HepG2 (cell line): Measurements from ENCODE around the gene DAB1. TPM values are rescaled to one million over a fixed set of nuclear protein-coding genes. Genes with fewer than 3 reads are reported as not detected.

ENCODE experiments used
- ATAC-seq: fragments of 200-7000 bp; cut with Tn5 transposase; 3 replicates; pipeline ENCODE4 v1.9.1; 2020; ENCODE audit warnings: mild to moderate bottlenecking, moderate library complexity
- BruUV-seq: library from RNA; stranded (reverse); fragments of 400-500 nt; replicated peaks from 2 replicates; lab custom pipeline; 2021; lab: Mats Ljungman, UMichigan
- CTCF ChIA-PET: fragments of 300-600 bp; formaldehyde crosslinking; extraction: SDS; loops from one replicate; lab custom pipeline; 2021; ENCODE audit warnings: low total read pairs, inconsistent platforms, low intra/inter-chr PET ratio; lab: Yijun Ruan, JAX
- POLR2A ChIA-PET: fragments of 350-600 bp; sonication (Branson Sonifier 250); formaldehyde crosslinking; loops from one replicate; lab custom pipeline; 2020; ENCODE audit warnings: antibody characterized with exemption, inconsistent platforms; lab: Yijun Ruan, JAX
- DNase-seq: peaks from one replicate; pipeline ENCODE4 v3.0.0-alpha.2; 2015; ENCODE audit warnings: low spot score
- FAIRE-seq: peaks from 3 replicates; lab custom pipeline; 2011; peaks lifted over from hg19 to GRCh38; lab: Jason Lieb, UNC
- H2AFZ ChIP-seq: one replicate; pipeline ENCODE4 v1.6.1; 2011; ENCODE audit warnings: low read length, inconsistent platforms
- H3K27ac ChIP-seq: fragments of 300-600 bp; 3 replicates; pipeline ENCODE4 v1.8.0; 2011; ENCODE audit warnings: mixed run types, mild to moderate bottlenecking, mixed read lengths, low read length, inconsistent platforms; ENCODE audit not compliant: insufficient read depth; ENCODE audit errors: extremely low read length
- H3K27me3 ChIP-seq, 2 experiments: fragments of 200-600 bp in 1 of 2; 2 replicates in 1 of 2; 3 replicates in 1 of 2; pipeline versions ENCODE4 v1.6.0 to v1.8.0; 2011; ENCODE audit warnings: low read length in 2 of 2, mild to moderate bottlenecking in 2 of 2, moderate library complexity in 2 of 2, inconsistent platforms in 1 of 2; ENCODE audit not compliant: insufficient read depth in 2 of 2, control insufficient read depth in 1 of 2
- H3K36me3 ChIP-seq, 2 experiments: fragments of 200-600 bp in 1 of 2; replicated peaks in 1 of 2; 2 replicates in 1 of 2; 3 replicates in 1 of 2; pipeline versions ENCODE4 v1.5.1 to v1.8.0; 2011; ENCODE audit warnings: low read length in 2 of 2, inconsistent platforms in 1 of 2; ENCODE audit not compliant: insufficient read depth in 2 of 2, control insufficient read depth in 1 of 2
- H3K4me1 ChIP-seq: 2 replicates; pipeline ENCODE4 v1.5.1; 2012; ENCODE audit warnings: low read length, inconsistent platforms; ENCODE audit not compliant: insufficient read depth
- H3K4me2 ChIP-seq: 2 replicates; pipeline ENCODE4 v1.6.0; 2011; ENCODE audit warnings: low read depth, low read length, inconsistent platforms
- H3K4me3 ChIP-seq, 3 experiments: fragments of 200-600 bp in 1 of 3; sonication (generic), shearing (Covaris generic) in 1 of 3; replicated peaks in 1 of 3; 2 replicates each; pipeline ENCODE4 v1.5.1; 2011 to 2016; ENCODE audit warnings: low read length in 3 of 3, inconsistent platforms in 2 of 3, low read depth in 2 of 3, mild to moderate bottlenecking in 2 of 3, control low read depth in 1 of 3, mixed read lengths in 1 of 3; ENCODE audit not compliant: insufficient read depth in 1 of 3
- H3K79me2 ChIP-seq: one replicate; pipeline ENCODE4 v1.6.1; 2011; ENCODE audit warnings: low read length, inconsistent platforms; ENCODE audit not compliant: insufficient read depth
- H3K9ac ChIP-seq: 2 replicates; pipeline ENCODE4 v1.6.0; 2011; ENCODE audit warnings: mild to moderate bottlenecking, low read depth, low read length, inconsistent platforms; ENCODE audit not compliant: insufficient read depth
- H3K9me3 ChIP-seq: 2 replicates; pipeline ENCODE4 v1.5.1; 2012; ENCODE audit warnings: mild to moderate bottlenecking, low read length
- H4K20me1 ChIP-seq: 2 replicates; pipeline ENCODE4 v1.6.0; 2011; ENCODE audit warnings: inconsistent platforms, mild to moderate bottlenecking, low read length, moderate library complexity; ENCODE audit not compliant: insufficient read depth
- CEBPB ChIP-seq: IDR thresholded peaks from 2 replicates; pipeline ENCODE4 v1.6.1; 2011; ENCODE audit warnings: low read depth, low read length, improper control_type of control experiment, borderline replicate concordance
- HIVEP1 ChIP-seq: sonication (generic); formaldehyde crosslinking; IDR thresholded peaks from 2 replicates; pipeline ENCODE4 v1.4.0; 2020; ENCODE audit warnings: mild to moderate bottlenecking, missing genetic modification reagents
- IRF2 ChIP-seq: IDR thresholded peaks from 2 replicates; pipeline ENCODE4 v1.6.1; 2018; ENCODE audit warnings: missing genetic modification reagents, missing compliant biosample characterization
- KAT2B ChIP-seq: fragments of 150-350 bp; IDR thresholded peaks from 2 replicates; pipeline ENCODE4 v1.6.1; 2014; ENCODE audit warnings: low read depth, low read length, borderline replicate concordance
- KDM5B ChIP-seq: sonication (generic); formaldehyde crosslinking; IDR thresholded peaks from 2 replicates; pipeline ENCODE4 v1.4.0; 2020; ENCODE audit warnings: missing genetic modification reagents, mild to moderate bottlenecking, borderline replicate concordance
- NR3C1 ChIP-seq: sonication (generic); formaldehyde crosslinking; IDR thresholded peaks from 2 replicates; pipeline ENCODE4 v1.4.0; 2020; ENCODE audit warnings: missing genetic modification reagents
- SIX4 ChIP-seq: sonication (generic); formaldehyde crosslinking; IDR thresholded peaks from 2 replicates; pipeline ENCODE4 v1.4.0; 2020; ENCODE audit warnings: missing genetic modification reagents
- SOX6 ChIP-seq, 2 experiments: fragments of 450-650 bp in 1 of 2; sonication (generic) in 1 of 2; formaldehyde crosslinking in 1 of 2; IDR thresholded peaks; 2 replicates each; pipeline versions ENCODE4 v1.4.0 to v1.6.1; 2017 to 2020; ENCODE audit warnings: antibody characterized with exemption in 1 of 2, mild to moderate bottlenecking in 1 of 2, missing genetic modification reagents in 1 of 2
- YY1 ChIP-seq: IDR thresholded peaks from 2 replicates; pipeline ENCODE4 v1.6.1; 2011; ENCODE audit warnings: low read length, low read depth, moderate library complexity, mild to moderate bottlenecking; ENCODE audit not compliant: insufficient read depth, insufficient replicate concordance
- ZFX ChIP-seq: sonication (generic); formaldehyde crosslinking; IDR thresholded peaks from 2 replicates; pipeline ENCODE4 v1.4.0; 2020; ENCODE audit warnings: mild to moderate bottlenecking, low read depth, missing genetic modification reagents, moderate library complexity
- ZMYM2 ChIP-seq: sonication (generic); formaldehyde crosslinking; IDR thresholded peaks from 2 replicates; pipeline ENCODE4 v1.8.0; 2022; ENCODE audit warnings: mild to moderate bottlenecking, missing genetic modification reagents
- ZNF138 ChIP-seq: sonication (generic); formaldehyde crosslinking; IDR thresholded peaks from 2 replicates; pipeline ENCODE4 v1.5.0; 2020; ENCODE audit warnings: mild to moderate bottlenecking, low read depth, missing genetic modification reagents
- ZNF234 ChIP-seq: sonication (generic); formaldehyde crosslinking; conservative IDR thresholded peaks from 2 replicates; pipeline ENCODE4 v1.5.1; 2020; ENCODE audit warnings: mild to moderate bottlenecking, missing genetic modification reagents
- WGBS: methylation state at CpG from one replicate; pipeline ENCODE4 v1.1.6; 2017; ENCODE audit warnings: low lambda C conversion rate; 5-methylcytosine and 5-hydroxymethylcytosine counted together
- in situ Hi-C: cut with HindIII; loops from 2 replicates; pipeline ENCODE4 v1.10.0; 2017; ENCODE audit warnings: low pct_unique_long_range_greater_than_20kb; ENCODE audit not compliant: extremely low pct_ligation_motif_present
- intact Hi-C: fragments of 100-400 bp; cut with micrococcal nuclease; formaldehyde crosslinking; loops from one replicate; pipeline ENCODE4 v1.10.0; 2022; ENCODE audit not compliant: unreplicated experiment
- polyA plus RNA-seq, 8 experiments: library from polyadenylated mRNA; depleted of rRNA in 3 of 8; stranded (reverse) in 7 of 8; unstranded in 1 of 8; fragments of >200 nt; fragmentation: Illumina TruSeq in 4 of 8; extraction: Trizol in 4 of 8; gene quantifications; 2 replicates each; pipeline versions ENCODE4 v1.2.1 to v1.2.3, GENCODE V29; 2011 to 2016; ENCODE audit warnings: low read depth in 4 of 8, missing spikeins in 1 of 8, mixed read lengths in 1 of 8; ENCODE audit not compliant: insufficient read depth in 1 of 8
- total RNA-seq, 5 experiments: library from RNA; depleted of rRNA; stranded (reverse); fragments of >200 nt; fragmentation: Illumina TruSeq; extraction: Trizol; gene quantifications; 2 replicates each; pipeline ENCODE4 v1.2.3, GENCODE V29; 2016; ENCODE audit warnings: low read depth in 1 of 5
- TF ChIP-seq, protein P1 (sequence below): sonication (generic); formaldehyde crosslinking; IDR thresholded peaks from 2 replicates; pipeline ENCODE4 v1.4.0; 2020; ENCODE audit warnings: mild to moderate bottlenecking, missing genetic modification reagents
- TF ChIP-seq, protein P2 (sequence below), 2 experiments: fragments of 450-650 bp in 1 of 2; sonication (generic) in 1 of 2; formaldehyde crosslinking; IDR thresholded peaks; 2 replicates each; pipeline versions ENCODE4 v1.5.0 to v1.8.0; 2020 to 2022; ENCODE audit warnings: mild to moderate bottlenecking in 1 of 2, missing genetic modification reagents in 1 of 2
- TF ChIP-seq, protein P3 (sequence below): sonication (generic); formaldehyde crosslinking; conservative IDR thresholded peaks from 2 replicates; pipeline ENCODE4 v1.4.0; 2020; ENCODE audit warnings: mild to moderate bottlenecking, missing genetic modification reagents, moderate library complexity
- TF ChIP-seq, protein P4 (sequence below): sonication (generic); formaldehyde crosslinking; conservative IDR thresholded peaks from 2 replicates; pipeline ENCODE4 v1.4.0; 2020; ENCODE audit warnings: missing genetic modification reagents

Gene DAB1
- total and polyA plus RNA-seq, 2 of the 13 experiments (the other 11 are each of a cell fraction or from before 2014, with no cell fraction given) = 0.04 to 0.13 TPM

DNA sequence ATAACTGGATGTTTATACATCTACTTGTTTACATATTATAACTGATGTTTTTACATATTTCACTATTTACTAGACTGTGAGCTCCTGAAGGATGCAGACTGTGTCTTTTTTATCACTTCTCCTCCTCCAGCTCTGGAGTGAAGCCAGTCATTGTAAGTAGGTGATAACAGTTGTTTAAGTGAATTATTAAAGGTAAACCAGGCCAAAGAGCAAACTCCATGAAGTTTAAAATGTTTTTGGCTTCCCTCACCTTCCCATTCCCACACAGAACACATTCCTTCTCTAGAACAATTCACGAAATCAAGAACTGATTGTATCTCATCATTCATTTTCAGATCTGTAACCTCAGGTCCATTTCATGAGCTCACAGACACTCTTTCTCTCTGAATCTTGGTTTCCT is 98.3 kb downstream of the DAB1 start:
- CTCF ChIA-PET = no interaction called here
- Histone ChIP-seq H3K9me3 (no peaks in the 10 kb centered on the region), H2AFZ (no peak overlapping the region), H3K4me2 (peak overlapping the region; percentile 35; the same call in 1 of the 2 replicates), H3K4me3 (no peak overlapping the region), H3K9ac (no peak overlapping the region), H3K27ac (no peak overlapping the region), H3K27me3 (no peaks in the 10 kb centered on the region), H3K79me2 (no peaks in the 10 kb centered on the region), H3K4me1 (peaks cover 19% of the 10 kb centered on the region), H4K20me1 (no peaks in the 10 kb centered on the region), H3K36me3 (no peaks in the 10 kb centered on the region)
- TF ChIP-seq HIVEP1 (CRISPR knock-in tag) (no peak), ZMYM2 (CRISPR knock-in tag) (no peak), IRF2 (CRISPR knock-in tag) (no peak), KAT2B (no peak), KDM5B (no peak), YY1 (no peak), ZNF138 (CRISPR knock-in tag) (no peak), CEBPB (no peak), SIX4 (CRISPR knock-in tag) (no peak), SOX6 (IDR thresholded peaks at IDR 0.05) (no peak), SOX6 (CRISPR knock-in tag; IDR thresholded peaks at IDR 0.05) (0 out of 2 replicates have a peak, but pooled peaks have one; percentile 0), NR3C1 (CRISPR knock-in tag) (no peak), ZNF234 (CRISPR knock-in tag) (no peak), ZFX (CRISPR knock-in tag) (no peak)
- TF ChIP-seq, protein P1, sequence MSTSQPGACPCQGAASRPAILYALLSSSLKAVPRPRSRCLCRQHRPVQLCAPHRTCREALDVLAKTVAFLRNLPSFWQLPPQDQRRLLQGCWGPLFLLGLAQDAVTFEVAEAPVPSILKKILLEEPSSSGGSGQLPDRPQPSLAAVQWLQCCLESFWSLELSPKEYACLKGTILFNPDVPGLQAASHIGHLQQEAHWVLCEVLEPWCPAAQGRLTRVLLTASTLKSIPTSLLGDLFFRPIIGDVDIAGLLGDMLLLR = no peak
- TF ChIP-seq, protein P2, sequence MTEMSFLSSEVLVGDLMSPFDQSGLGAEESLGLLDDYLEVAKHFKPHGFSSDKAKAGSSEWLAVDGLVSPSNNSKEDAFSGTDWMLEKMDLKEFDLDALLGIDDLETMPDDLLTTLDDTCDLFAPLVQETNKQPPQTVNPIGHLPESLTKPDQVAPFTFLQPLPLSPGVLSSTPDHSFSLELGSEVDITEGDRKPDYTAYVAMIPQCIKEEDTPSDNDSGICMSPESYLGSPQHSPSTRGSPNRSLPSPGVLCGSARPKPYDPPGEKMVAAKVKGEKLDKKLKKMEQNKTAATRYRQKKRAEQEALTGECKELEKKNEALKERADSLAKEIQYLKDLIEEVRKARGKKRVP (CRISPR knock-in tag; IDR thresholded peaks at IDR 0.05) = no peak
- TF ChIP-seq, protein P3, sequence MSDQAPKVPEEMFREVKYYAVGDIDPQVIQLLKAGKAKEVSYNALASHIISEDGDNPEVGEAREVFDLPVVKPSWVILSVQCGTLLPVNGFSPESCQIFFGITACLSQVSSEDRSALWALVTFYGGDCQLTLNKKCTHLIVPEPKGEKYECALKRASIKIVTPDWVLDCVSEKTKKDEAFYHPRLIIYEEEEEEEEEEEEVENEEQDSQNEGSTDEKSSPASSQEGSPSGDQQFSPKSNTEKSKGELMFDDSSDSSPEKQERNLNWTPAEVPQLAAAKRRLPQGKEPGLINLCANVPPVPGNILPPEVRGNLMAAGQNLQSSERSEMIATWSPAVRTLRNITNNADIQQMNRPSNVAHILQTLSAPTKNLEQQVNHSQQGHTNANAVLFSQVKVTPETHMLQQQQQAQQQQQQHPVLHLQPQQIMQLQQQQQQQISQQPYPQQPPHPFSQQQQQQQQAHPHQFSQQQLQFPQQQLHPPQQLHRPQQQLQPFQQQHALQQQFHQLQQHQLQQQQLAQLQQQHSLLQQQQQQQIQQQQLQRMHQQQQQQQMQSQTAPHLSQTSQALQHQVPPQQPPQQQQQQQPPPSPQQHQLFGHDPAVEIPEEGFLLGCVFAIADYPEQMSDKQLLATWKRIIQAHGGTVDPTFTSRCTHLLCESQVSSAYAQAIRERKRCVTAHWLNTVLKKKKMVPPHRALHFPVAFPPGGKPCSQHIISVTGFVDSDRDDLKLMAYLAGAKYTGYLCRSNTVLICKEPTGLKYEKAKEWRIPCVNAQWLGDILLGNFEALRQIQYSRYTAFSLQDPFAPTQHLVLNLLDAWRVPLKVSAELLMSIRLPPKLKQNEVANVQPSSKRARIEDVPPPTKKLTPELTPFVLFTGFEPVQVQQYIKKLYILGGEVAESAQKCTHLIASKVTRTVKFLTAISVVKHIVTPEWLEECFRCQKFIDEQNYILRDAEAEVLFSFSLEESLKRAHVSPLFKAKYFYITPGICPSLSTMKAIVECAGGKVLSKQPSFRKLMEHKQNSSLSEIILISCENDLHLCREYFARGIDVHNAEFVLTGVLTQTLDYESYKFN (CRISPR knock-in tag) = 0 out of 2 replicates have a peak, but pooled peaks have one; percentile 0
- TF ChIP-seq, protein P4, sequence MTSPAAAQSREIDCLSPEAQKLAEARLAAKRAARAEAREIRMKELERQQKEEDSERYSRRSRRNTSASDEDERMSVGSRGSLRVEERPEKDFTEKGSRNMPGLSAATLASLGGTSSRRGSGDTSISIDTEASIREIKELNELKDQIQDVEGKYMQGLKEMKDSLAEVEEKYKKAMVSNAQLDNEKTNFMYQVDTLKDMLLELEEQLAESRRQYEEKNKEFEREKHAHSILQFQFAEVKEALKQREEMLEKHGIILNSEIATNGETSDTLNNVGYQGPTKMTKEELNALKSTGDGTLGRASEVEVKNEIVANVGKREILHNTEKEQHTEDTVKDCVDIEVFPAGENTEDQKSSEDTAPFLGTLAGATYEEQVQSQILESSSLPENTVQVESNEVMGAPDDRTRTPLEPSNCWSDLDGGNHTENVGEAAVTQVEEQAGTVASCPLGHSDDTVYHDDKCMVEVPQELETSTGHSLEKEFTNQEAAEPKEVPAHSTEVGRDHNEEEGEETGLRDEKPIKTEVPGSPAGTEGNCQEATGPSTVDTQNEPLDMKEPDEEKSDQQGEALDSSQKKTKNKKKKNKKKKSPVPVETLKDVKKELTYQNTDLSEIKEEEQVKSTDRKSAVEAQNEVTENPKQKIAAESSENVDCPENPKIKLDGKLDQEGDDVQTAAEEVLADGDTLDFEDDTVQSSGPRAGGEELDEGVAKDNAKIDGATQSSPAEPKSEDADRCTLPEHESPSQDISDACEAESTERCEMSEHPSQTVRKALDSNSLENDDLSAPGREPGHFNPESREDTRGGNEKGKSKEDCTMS (CRISPR knock-in tag) = no peak
- DNase-seq = no peak
- POLR2A ChIA-PET = no interaction called here
- no peak for ATAC-seq
- intact Hi-C loops = no loop called here
- 19% methylated on average over 1 of the region's 1 CpG for WGBS
- no peak for FAIRE-seq
- BruUV-seq = no TSS peak
- in situ Hi-C loops = no loop called here
